Measurements from ENCODE around the gene RASSF5. TPM values are rescaled to one million over a fixed set of nuclear protein-coding genes. Genes with fewer than 3 reads are reported as not detected.

RASSF5 gene
- total and polyA plus RNA-seq, 2 experiments from 2014 or later: 0.48 to 4.4 TPM

DNA sequence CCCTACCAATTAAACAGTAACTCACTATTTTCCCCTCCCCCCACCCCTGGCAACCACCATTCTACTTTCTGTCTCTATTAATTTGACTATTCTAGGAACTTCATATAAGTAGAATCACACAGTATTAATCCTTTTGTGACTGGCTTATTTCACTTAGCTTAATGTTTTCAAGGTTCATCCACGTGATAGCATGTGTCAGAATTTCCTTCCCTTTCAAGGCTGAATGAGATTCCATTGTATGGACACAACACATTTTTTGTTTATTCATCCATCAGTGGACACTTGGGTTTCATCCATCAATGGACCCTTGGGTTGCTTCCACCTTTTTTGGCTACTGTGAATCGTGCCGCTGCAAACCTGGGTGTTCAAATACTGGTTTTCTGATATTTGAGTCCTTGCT is 63.2 kb downstream of the RASSF5 start:
- no peak overlapping the region for H3K27ac Mint-ChIP-seq

More for the DNA sequence above, 63.2 kb downstream of the RASSF5 start:
- no peak overlapping the region for H2AFZ ChIP-seq
- TF ChIP-seq, protein P1, sequence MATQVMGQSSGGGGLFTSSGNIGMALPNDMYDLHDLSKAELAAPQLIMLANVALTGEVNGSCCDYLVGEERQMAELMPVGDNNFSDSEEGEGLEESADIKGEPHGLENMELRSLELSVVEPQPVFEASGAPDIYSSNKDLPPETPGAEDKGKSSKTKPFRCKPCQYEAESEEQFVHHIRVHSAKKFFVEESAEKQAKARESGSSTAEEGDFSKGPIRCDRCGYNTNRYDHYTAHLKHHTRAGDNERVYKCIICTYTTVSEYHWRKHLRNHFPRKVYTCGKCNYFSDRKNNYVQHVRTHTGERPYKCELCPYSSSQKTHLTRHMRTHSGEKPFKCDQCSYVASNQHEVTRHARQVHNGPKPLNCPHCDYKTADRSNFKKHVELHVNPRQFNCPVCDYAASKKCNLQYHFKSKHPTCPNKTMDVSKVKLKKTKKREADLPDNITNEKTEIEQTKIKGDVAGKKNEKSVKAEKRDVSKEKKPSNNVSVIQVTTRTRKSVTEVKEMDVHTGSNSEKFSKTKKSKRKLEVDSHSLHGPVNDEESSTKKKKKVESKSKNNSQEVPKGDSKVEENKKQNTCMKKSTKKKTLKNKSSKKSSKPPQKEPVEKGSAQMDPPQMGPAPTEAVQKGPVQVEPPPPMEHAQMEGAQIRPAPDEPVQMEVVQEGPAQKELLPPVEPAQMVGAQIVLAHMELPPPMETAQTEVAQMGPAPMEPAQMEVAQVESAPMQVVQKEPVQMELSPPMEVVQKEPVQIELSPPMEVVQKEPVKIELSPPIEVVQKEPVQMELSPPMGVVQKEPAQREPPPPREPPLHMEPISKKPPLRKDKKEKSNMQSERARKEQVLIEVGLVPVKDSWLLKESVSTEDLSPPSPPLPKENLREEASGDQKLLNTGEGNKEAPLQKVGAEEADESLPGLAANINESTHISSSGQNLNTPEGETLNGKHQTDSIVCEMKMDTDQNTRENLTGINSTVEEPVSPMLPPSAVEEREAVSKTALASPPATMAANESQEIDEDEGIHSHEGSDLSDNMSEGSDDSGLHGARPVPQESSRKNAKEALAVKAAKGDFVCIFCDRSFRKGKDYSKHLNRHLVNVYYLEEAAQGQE (IDR thresholded peaks at IDR 0.05; ENCODE audit: unreplicated experiment): no peak
- TF ChIP-seq, protein P2, sequence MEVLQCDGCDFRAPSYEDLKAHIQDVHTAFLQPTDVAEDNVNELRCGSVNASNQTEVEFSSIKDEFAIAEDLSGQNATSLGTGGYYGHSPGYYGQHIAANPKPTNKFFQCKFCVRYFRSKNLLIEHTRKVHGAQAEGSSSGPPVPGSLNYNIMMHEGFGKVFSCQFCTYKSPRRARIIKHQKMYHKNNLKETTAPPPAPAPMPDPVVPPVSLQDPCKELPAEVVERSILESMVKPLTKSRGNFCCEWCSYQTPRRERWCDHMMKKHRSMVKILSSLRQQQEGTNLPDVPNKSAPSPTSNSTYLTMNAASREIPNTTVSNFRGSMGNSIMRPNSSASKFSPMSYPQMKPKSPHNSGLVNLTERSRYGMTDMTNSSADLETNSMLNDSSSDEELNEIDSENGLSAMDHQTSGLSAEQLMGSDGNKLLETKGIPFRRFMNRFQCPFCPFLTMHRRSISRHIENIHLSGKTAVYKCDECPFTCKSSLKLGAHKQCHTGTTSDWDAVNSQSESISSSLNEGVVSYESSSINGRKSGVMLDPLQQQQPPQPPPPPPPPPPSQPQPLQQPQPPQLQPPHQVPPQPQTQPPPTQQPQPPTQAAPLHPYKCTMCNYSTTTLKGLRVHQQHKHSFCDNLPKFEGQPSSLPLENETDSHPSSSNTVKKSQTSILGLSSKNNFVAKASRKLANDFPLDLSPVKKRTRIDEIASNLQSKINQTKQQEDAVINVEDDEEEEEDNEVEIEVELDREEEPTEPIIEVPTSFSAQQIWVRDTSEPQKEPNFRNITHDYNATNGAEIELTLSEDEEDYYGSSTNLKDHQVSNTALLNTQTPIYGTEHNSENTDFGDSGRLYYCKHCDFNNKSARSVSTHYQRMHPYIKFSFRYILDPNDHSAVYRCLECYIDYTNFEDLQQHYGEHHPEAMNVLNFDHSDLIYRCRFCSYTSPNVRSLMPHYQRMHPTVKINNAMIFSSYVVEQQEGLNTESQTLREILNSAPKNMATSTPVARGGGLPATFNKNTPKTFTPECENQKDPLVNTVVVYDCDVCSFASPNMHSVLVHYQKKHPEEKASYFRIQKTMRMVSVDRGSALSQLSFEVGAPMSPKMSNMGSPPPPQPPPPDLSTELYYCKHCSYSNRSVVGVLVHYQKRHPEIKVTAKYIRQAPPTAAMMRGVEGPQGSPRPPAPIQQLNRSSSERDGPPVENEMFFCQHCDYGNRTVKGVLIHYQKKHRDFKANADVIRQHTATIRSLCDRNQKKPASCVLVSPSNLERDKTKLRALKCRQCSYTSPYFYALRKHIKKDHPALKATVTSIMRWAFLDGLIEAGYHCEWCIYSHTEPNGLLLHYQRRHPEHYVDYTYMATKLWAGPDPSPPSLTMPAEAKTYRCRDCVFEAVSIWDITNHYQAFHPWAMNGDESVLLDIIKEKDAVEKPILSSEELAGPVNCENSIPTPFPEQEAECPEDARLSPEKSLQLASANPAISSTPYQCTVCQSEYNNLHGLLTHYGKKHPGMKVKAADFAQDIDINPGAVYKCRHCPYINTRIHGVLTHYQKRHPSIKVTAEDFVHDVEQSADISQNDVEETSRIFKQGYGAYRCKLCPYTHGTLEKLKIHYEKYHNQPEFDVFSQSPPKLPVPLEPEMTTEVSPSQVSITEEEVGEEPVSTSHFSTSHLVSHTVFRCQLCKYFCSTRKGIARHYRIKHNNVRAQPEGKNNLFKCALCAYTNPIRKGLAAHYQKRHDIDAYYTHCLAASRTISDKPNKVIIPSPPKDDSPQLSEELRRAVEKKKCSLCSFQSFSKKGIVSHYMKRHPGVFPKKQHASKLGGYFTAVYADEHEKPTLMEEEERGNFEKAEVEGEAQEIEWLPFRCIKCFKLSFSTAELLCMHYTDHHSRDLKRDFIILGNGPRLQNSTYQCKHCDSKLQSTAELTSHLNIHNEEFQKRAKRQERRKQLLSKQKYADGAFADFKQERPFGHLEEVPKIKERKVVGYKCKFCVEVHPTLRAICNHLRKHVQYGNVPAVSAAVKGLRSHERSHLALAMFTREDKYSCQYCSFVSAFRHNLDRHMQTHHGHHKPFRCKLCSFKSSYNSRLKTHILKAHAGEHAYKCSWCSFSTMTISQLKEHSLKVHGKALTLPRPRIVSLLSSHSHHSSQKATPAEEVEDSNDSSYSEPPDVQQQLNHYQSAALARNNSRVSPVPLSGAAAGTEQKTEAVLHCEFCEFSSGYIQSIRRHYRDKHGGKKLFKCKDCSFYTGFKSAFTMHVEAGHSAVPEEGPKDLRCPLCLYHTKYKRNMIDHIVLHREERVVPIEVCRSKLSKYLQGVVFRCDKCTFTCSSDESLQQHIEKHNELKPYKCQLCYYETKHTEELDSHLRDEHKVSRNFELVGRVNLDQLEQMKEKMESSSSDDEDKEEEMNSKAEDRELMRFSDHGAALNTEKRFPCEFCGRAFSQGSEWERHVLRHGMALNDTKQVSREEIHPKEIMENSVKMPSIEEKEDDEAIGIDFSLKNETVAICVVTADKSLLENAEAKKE (CRISPR knock-in tag; IDR thresholded peaks at IDR 0.05): no peak
- TF ChIP-seq, protein P3, sequence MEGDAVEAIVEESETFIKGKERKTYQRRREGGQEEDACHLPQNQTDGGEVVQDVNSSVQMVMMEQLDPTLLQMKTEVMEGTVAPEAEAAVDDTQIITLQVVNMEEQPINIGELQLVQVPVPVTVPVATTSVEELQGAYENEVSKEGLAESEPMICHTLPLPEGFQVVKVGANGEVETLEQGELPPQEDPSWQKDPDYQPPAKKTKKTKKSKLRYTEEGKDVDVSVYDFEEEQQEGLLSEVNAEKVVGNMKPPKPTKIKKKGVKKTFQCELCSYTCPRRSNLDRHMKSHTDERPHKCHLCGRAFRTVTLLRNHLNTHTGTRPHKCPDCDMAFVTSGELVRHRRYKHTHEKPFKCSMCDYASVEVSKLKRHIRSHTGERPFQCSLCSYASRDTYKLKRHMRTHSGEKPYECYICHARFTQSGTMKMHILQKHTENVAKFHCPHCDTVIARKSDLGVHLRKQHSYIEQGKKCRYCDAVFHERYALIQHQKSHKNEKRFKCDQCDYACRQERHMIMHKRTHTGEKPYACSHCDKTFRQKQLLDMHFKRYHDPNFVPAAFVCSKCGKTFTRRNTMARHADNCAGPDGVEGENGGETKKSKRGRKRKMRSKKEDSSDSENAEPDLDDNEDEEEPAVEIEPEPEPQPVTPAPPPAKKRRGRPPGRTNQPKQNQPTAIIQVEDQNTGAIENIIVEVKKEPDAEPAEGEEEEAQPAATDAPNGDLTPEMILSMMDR (conservative IDR thresholded peaks at IDR 0.05; ENCODE audit: low read depth in 2 of 2): no peak
- no peak for TF ChIP-seq CREB1 (CRISPR knock-in tag; IDR thresholded peaks at IDR 0.05; ENCODE audit: low read depth)
- no peak for TF ChIP-seq POLR2AphosphoS5 (IDR thresholded peaks at IDR 0.05; ENCODE audit: low read depth)
- TF ChIP-seq STAT1 (IDR thresholded peaks at IDR 0.05; ENCODE audit: unreplicated experiment): no peak
- no peak for TF ChIP-seq ZNF114 (CRISPR knock-in tag; IDR thresholded peaks at IDR 0.05)
- no peak for TF ChIP-seq NANOG (IDR thresholded peaks at IDR 0.05; ENCODE audit: borderline replicate concordance)
- TF ChIP-seq EZH2phosphoT487 (IDR thresholded peaks at IDR 0.05; ENCODE audit: unreplicated experiment): no peak
- no peak for TF ChIP-seq EZH2 (IDR thresholded peaks at IDR 0.05; ENCODE audit: low read depth, unreplicated experiment)
- TF ChIP-seq, protein P4, sequence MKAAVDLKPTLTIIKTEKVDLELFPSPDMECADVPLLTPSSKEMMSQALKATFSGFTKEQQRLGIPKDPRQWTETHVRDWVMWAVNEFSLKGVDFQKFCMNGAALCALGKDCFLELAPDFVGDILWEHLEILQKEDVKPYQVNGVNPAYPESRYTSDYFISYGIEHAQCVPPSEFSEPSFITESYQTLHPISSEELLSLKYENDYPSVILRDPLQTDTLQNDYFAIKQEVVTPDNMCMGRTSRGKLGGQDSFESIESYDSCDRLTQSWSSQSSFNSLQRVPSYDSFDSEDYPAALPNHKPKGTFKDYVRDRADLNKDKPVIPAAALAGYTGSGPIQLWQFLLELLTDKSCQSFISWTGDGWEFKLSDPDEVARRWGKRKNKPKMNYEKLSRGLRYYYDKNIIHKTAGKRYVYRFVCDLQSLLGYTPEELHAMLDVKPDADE (IDR thresholded peaks at IDR 0.05): no peak
- TF ChIP-seq JUNB (IDR thresholded peaks at IDR 0.05; ENCODE audit: unreplicated experiment): no peak
- TF ChIP-seq ZNF331 (CRISPR knock-in tag; IDR thresholded peaks at IDR 0.05; ENCODE audit: low read depth): no peak
- Mint-ChIP-seq H3K4me3 (no peak overlapping the region), H3K36me3 (ENCODE audit: low read depth) (no peaks in the 10 kb centered on the region; the same call in 2 of the 3 replicates), H3K27me3 (ENCODE audit: insufficient read depth, low read depth, poor library complexity) (peaks cover 10% of the 10 kb centered on the region), H3K4me1 (peaks cover 26% of the 10 kb centered on the region), H3K9me3 (no peaks in the 10 kb centered on the region)
- H4K20me1 ChIP-seq (replicated peaks; ENCODE audit: insufficient read depth): no peaks in the 10 kb centered on the region
- H3K27me3 ChIP-seq (ENCODE audit: insufficient read depth): no peaks in the 10 kb centered on the region
- DNase-seq (ENCODE audit: low spot score) (no peak), ATAC-seq (no peak)
- H3F3A ChIP-seq (replicated peaks; ENCODE audit: low read depth): no peaks in the 10 kb centered on the region
- H3K27ac ChIP-seq (ENCODE audit: low read depth): no peak overlapping the region
- H3K4me3 ChIP-seq: no peak overlapping the region
- 0 out of 2 replicates have a peak, but pooled peaks cover 6% of the 10 kb centered on the region for H3K4me1 ChIP-seq (ENCODE audit: insufficient read depth)
- 0 out of 2 replicates have a peak, but pooled peaks cover 4% of the 10 kb centered on the region for H3K9me2 ChIP-seq (ENCODE audit: insufficient read depth)
- no peak overlapping the region for H3K4me2 ChIP-seq
- H3K36me3 ChIP-seq (ENCODE audit: insufficient read depth): no peaks in the 10 kb centered on the region
- no peaks in the 10 kb centered on the region for H3K79me2 ChIP-seq (replicated peaks; ENCODE audit: insufficient read depth)
